HG02885 (cell line): ENCODE measurements around the gene EFEMP2.

Experiments used
- ATAC-seq: cut with Tn5 transposase; IDR thresholded peaks from one replicate; pipeline ENCODE4 v1.9.1; 2021; ENCODE audit warnings: mild to moderate bottlenecking; ENCODE audit not compliant: unreplicated experiment, poor library complexity

The EFEMP2 gene

DNA sequence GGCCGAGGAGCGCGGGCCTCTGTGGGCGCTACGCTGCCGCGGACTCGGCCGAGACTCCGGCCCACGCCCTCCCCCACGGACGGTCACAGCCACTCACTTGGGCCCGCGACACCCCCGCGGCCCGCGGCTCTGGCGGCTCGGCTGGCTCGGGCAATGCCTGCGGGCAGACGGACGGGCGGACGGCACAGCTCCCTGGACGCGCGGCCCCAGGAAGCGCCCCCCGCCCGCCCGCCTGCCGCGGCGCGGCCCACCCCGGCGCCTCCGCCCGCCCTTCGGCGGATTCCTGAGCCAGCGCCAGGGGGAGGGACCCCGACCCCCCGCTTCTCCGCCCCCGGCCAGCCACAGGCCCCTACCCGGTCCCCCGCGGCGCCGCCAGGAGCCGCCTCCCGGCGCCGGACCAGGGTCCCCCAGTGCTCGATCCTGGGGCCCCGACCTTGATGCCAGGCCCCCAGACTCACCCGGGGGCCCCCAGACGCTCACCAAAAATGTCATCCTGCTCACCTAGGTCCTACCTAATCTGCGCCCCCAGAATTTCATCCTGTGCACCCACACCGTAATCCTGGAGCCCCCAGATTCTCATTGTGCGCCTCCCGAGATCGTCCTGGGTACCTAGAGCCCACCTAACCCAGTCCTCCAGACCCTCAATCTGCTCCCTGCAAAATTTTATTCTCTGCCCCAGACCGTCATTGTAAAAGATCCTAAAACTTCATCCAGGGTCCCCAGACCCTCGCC is at the start of gene EFEMP2:
Gene EFEMP2 (minus strand): TSS at position 215 of the 732 bp plus-strand sequence. CDS start 446 bp downstream, outside the sequence.
- no peak for ATAC-seq

DNA sequence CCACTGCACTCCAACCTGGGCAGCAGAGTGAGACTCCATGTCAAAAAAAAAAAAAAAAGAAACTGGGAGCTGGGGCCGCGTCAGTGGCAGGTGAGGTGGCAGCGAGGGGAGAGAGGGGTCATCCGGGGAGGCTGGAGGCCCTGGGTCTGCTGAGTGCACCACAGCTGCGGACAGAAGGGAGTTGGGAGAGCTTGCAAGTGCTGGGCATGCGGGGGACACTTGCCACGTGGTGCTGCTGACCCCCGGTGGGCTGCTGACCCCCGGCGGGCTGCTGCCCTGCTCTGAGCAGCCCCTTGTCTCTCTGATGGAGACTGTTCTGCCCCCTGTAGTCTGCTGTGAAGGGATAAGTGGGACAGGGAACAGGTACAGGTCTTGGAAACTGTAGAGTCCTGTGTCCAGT is 49.3 kb upstream of the EFEMP2 start:
- no peak for ATAC-seq

DNA sequence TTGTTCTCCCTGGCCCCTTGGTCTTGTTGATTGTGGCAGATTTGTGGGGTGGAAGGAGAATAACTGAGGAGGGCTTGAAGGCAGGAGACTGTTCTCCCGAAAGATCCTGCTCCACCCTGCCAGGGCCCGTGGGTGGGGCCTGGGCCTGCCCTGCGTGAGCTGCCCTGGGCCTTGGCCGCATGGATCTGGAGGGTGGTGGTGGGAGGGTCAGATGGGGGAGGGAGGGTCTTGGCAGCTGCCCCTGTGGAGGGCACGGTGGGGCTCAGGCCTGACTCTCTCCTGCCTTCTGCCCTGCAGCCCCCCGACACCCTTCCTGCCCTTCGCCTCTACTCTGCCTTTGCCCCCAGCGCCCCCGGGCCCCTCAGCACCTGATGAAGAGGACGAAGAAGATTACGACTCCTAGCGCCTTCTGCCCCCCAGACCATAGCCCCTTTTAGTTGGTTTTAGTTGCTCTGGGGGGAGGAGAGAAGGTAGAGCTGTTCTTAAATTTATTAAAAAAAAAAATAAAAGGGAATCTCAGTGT is 48.5 kb upstream of the EFEMP2 start:
- ATAC-seq = no peak

DNA sequence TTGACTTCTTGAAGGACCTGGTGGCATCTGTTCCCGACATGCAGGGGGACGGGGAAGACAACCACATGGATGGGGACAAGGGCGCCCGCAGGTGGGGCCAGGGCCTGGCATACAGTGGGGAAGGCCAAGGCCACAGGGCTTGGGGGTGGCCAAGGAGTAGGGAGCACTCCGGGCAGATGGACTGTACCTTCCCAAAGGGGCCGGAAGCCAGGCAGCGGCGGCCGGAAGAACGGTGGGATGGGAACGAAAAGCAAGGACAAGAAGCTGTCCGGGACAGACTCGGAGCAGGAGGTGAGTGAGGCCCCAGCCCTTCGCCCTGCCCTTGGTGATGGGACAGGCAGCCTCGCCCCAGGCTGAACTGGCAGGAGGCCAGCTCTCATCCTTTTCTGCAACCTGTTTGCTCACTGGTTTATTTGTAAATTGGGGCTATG is 47.8 kb upstream of the EFEMP2 start:
- ATAC-seq = no peak

DNA sequence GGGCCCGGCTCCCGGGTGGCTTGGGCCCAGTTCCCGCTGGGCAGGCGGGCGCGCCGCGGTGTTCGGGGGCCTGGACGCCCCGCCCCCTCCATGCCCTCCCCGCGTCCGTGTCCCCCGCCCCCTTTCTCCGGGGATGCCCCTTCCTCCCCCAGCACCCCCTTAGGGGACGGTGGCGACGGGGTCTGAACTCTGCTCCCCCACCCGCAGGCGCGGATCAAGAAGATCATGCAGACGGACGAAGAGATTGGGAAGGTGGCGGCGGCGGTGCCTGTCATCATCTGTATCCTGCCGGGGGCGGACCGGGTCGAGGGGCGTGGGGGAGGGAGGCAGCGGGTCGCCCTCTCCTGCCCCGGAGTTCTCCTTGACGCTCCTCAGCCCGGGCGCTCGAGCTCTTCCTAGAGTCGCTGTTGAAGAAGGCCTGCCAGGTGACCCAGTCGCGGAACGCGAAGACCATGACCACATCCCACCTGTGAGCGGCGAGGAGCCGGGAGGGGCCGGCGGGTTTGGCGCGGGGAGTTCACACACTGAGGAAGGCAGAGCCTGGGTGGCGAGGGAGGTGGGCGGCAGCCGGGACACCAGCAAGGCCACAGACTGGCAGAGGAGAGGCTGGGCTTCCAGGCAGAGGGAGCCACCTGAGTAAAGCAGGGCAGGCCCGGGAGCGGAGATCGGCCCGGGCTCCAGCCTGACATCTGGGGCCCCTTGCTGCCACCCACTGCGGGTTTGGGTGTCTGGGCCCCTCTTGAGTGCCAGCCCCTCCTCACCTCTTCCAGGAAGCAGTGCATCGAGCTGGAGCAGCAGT is 47.2 kb upstream of the EFEMP2 start:
- peak; percentile 46 for ATAC-seq

DNA sequence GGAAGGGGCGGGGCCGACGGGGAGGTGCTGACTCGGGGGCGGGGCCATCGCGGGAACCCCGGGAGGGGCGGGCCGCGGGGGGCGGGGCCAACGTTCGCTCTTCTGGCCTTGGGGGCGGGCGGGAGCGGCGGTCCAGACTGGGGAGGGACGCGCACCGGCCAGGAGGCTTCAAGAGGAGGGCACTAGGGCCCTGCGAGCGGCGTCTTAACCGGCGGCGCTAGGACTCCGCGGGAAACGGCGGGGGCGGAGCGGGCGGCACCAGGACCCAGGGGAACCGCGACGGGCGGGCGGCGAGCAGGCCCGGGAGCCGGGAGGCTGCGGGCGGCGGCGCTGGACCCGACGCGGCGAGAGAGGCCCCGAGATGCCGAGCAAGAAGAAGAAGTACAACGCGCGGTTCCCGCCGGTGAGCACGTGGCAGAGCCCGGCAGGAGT is 46.6 kb upstream of the EFEMP2 start, which contains the start of gene DRAP1:
Gene DRAP1 (plus strand): TSS at position 286 of the 432 bp plus-strand sequence. CDS start 76 bp downstream, at position 362.
- peak; percentile 86 for ATAC-seq

DNA sequence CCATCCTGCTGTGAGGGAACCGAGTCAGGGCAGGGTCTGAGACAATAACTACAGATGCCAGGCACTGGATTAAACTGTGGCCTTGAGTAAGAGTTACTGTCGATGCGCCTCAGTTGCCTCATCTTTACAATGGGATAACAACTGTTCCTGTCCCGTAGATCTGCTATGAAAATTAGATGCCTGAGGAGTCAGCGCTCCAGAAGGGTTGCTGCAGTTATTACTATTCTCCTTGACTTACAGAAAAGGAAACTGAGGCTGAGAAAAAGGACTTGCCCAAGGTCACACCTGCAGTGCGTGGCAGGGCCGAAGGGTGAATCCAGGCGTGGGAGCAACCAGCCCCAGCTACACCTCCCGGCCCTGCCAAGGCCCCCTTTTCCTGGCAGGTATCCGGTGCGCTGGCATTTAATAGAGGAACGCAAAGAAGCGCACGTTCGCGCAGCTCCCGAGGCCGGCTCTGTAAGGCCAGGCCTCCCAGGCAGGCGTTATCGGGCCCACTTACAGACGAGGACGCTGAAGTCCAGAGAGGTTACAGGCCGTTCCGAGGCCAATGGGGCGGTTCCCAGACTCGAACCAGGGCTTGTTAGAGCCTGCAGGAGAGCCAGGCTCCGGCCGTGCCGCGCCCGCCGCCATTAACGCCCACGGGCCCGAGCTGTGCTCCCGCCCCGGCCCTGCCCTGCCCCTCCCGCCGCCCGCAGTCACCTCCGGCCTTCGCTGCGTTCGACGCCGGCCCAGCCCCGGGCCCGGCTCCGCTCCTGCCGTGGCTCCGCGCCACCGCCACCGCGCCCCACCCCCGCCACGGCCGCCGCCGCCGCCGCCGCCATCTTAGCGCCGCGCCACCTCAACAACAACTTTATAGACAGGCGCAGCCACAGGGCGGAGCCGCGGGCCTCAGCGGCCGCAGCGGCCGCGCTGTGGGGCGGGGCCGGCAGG is 45.9 kb upstream of the EFEMP2 start, which contains the start of gene C11orf68:
Gene C11orf68 (minus strand): TSS at position 852 of the 930 bp plus-strand sequence. CDS start 31 bp downstream, at position 821.
- peak; percentile 65 for ATAC-seq

DNA sequence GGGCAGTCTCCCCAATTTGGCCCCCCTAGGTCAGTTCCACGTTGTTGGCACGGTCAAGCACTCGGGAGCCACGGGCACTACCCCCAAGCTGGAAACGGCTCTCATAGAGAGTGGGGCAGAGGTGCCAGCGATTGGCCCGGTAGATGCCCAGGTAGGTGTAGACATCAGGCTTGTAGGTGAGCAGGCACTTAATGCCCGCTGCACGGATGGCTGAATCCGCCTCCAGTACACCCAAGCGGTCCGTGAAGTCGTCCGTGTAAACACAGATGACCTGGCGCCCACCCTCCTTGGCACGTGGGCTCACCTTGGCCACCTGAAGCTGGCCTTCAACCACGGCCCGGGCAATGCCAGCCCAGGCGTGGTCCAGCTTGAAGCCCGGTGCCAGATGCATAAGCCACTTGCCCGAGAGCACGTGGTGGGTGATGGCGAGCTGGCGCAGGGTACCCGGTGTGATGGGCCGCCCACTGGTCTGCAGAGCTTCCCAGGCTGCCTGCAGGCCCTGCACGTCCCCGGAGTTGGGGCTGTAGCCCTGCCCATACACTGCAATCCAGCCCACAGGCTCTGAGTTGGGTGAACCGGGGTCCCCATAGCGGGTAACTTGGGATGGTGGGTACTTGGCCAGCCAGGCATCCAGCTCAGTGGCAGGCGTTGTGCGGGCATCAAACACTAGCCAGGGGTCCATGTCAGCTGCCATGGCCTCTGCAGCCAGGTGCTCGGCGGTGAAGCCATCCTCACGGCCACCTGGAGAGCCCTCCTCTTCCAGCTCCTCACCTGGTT is 45.0 kb upstream of the EFEMP2 start:
- no peak for ATAC-seq

DNA sequence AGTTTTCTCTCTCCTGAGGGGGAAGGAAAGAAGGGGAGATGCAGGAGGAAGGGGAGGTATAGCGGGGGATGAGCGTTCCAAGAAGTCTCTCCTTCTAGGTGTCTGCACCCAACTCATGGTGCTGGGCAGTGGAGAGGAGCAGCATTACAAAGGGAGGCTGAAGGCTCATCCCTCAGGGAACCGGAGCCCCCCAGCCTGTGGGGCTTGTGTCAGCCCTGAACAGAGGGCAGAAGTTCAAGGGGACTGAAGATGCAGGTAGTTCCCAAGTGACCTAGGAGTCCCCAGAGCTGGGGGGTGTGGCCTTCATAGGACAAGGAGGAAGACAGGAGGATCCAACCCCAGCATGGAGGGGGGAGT is 44.5 kb upstream of the EFEMP2 start:
- ATAC-seq = no peak

DNA sequence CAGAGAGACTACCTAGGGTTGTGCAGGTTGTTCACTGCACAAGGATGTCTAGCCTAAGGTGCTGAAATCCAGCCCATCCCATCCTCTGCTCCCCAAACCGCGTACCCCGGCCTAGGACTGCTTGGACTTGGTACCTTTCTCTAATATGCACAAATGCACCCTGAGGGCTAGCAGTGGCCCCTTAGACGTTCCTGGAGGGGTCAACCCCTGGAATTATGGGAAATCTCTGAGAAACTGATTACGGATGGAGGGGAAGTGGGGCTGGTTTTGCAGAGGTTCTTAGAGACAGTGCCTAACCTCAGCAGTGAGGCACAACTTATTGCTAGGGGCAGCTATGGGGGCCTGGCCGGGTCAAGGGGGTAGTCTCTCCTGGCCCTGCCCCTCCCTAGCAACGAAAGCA is 43.8 kb upstream of the EFEMP2 start:
- no peak for ATAC-seq

DNA sequence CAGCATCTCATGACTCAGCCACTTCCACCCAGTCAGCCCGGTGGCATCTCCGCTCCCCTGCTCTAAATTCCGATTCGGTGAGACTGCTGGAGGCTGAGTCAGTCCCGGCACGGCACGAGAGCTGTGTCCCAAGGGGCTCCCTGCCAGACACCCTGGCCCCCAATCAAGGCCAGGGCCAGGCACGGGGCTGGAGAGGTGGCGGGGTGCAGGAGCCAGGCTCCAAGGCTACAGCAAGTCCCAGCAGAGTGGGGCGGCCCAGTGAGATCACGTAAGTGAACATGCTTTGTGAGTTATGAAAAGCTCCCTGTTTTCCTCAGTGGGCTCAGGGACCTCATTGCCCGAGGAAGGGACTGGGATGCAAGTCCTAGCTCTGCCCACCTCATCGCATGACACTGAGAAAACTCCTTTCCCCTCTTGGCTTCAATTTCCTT is 43.2 kb upstream of the EFEMP2 start:
- no peak for ATAC-seq

DNA sequence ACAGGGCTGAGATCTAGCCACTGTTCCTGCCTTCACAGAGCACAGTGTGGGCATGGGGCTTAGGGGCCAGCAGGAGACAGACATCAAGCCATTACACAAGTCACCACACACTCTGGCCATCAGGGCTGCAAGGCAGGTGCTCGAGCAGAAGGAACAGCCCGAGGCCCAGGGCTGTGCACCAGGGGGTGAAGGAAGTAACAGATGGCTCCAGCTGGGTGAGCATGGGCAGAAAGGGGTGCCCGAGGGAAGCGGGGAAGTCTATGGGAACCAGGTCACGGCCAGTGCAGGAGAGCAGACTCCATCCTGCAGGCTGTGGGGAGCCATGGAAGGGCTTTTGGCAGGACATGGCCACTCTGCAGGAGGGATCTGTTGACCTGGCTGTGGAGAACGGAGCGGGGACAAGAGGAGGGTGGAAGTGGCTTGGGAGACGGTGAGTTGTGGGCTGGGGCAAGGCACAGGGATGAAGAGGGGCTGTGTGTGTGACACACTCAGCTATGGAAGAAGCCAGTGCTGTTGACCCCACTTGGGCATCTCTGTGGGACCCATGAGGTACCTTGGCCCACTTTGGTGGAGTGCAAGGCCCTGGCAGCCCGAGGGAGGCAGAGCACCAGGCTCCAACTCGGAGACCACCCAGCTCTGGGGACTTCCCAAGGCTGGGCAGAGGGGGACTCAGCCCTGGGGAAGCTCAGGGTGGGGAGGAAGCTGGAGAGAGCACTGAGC is 42.7 kb upstream of the EFEMP2 start:
- ATAC-seq = no peak

DNA sequence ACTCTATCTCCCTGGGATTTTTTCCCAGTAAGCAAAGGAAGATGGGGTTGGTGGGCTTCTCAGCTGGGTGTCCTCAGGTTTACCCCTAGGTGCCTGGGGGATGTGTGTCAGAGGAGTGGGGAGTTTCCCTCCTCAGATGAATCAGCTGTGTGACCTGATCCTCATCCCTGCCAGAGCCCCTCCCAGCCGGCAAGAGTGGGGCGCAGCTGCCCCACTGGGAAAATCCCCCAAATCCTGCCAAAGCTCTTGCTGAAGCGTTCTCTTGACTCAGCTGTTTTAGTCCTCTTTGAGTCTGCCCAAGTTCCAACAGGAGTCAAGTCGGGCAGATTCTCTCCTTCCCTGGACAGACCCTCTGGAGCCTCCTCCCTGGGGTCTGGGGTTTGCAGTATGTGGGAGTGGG is 40.2 kb upstream of the EFEMP2 start:
- ATAC-seq = no peak

DNA sequence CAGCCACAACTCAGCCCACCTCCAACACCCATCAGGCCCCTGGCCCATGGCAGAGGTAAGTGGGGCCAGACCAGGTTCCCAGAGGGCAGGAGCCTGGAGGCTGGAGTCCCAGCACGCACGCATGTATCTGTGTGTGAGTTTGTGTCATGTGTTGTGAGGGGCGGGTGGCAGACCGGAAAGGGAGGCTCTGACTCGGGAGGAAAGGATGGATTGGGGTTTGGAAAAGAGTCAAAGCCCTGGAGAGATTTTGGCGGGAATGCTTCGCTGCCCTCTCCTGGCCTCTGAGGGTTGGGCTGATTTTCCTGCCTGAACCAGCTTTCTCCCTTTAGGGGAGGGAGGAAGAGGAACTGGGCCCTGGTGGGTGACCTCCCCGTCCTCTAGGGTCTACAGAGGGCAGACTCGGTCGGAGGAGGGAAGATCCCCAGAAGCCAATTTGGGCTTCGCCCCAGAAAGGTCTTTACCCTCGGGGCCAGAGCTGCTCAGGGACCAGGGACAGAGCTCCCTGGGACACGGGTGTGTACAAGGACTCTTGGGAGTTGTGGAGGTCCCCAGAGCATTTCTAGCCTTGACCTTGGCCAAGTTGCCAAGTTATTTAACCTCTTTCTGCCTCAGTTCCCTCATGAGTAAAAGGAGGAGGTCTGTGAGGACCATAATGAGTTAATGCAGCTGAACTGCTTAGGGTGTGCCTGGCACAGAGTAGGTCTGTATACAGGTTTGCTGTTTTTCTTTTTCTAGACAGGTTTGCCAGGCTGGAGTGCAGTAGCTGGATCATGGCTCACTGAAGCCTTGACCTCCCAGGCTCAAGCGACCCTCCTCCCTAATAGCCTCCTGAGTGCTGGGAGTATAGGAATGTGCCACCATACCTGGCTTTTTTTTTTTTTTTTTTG is 39.3 kb upstream of the EFEMP2 start:
- no peak for ATAC-seq

DNA sequence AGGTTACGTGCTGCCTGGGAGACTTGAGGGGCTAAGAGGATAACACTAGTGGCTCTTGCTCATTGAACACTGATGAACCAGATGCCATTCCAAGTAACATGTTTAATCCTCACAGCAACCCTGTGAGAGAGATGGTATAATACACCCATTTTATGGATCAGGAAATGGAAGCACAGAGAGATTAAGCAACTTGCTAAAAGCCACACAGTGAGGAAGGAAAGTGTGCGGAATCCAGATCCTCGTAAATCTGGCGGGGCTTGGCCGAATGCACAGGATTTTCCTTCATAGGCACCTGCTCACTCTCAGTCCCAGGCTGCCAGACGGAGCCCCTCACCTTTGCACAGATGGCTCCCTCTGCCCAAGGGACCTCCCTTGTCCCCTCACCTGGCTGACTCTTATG is 35.3 kb upstream of the EFEMP2 start:
- no peak for ATAC-seq

DNA sequence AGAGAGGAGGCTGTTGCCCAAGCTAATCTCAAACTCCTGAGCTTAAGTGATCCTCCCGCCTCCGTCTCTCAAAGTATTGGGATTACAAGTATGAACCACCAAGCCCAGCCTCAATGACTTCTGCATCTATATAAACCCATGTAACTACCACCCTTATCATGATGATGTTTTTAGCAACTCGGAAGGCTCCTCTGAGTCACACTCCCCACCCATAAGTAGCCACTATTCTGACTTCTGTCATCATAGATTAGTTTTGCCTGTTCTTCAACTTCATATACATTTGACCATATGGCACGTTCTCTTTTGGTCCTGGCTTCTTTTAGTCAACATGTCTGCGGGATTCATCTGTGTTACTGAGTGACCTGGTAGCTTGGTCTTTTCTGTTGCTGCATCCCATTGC is 34.0 kb upstream of the EFEMP2 start:
- no peak for ATAC-seq

DNA sequence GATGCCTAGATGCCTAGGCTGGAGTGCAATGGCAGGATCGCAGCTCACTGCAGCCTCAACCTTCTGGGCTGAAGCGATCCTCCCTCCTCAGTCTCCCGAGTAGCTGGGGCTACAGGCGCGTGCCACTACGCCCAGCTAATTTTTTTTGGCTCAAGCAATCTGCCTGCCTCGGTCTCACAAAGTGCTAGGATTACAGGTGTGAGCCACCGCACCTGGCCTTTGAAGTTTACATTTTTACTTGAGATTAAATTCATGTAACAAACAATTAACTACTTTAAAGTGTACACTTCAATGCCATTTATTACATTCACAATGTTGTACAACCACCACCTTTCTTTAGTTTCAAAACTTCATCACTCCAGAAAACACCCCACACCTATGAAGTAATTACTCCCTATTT is 31.1 kb upstream of the EFEMP2 start:
- no peak for ATAC-seq

DNA sequence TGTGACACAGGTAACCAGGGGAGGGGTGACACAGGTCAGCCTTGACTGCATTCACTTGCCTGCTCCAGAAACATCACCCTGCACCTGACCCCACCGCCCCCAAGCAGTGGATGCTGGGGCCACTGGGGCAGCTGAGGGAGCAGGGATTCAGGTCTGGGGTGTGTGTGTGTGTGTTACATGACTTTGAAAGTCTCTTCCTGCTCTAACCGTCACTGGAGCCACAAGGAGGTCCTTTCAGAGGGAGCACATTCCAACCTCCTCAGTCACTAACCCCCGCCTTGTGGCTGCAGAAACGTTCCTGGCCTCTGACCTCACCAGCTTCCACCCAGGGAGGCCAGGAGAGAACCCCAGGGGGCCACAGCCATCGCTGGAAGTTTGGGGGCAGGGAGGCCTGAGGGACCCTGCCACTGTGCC is 30.5 kb upstream of the EFEMP2 start:
- no peak for ATAC-seq
